Prostate gland (tissue), 2 donors: ENCODE measurements around the gene TRPT1. TPM values are rescaled to one million over a fixed set of nuclear protein-coding genes. Genes with fewer than 3 reads are reported as not detected.
A peak's percentile ranks its signal among the peaks of the same experiment; 100 is the strongest.

Experiments
- DNase-seq: peaks from one replicate; pipeline ENCODE4 v3.0.0-alpha.2; 2019; ENCODE audit warnings: low spot score
- H3K27ac ChIP-seq, 2 donors: fragments of 200-600 bp; sonication (generic); 2 replicates each; pipeline ENCODE4 v1.5.1; 2017 to 2019
- H3K27me3 ChIP-seq: fragments of 200-600 bp; sonication (generic); replicated peaks from 2 replicates; pipeline ENCODE4 v1.5.1; 2019; ENCODE audit not compliant: insufficient read depth
- H3K36me3 ChIP-seq, 2 donors: fragments of 200-600 bp; sonication (generic); 1 replicate in 1 of 2; 2 replicates in 1 of 2; pipeline versions ENCODE4 v1.5.1 to v1.8.1; 2017 to 2019
- H3K4me1 ChIP-seq: fragments of 200-600 bp; sonication (generic); replicated peaks from 2 replicates; pipeline ENCODE4 v1.5.1; 2019
- H3K4me3 ChIP-seq, 2 donors: fragments of 200-600 bp; sonication (generic); 2 replicates each; pipeline ENCODE4 v1.5.1; 2017 to 2019
- H3K9me3 ChIP-seq: fragments of 200-600 bp; sonication (generic); 2 replicates; pipeline ENCODE4 v1.5.1; 2017
- POLR2A ChIP-seq: fragments of 450-650 bp; IDR thresholded peaks from one replicate; pipeline ENCODE4 v1.6.1; 2016; ENCODE audit warnings: antibody characterized with exemption, mild to moderate bottlenecking
- POLR2AphosphoS5 ChIP-seq: sonication (generic); formaldehyde crosslinking; IDR thresholded peaks from one replicate; pipeline ENCODE4 v1.6.1; 2017; ENCODE audit warnings: antibody characterized with exemption
- WGBS: methylation state at CpG from one replicate; pipeline ENCODE4 v1.1.5; 2018; 5-methylcytosine and 5-hydroxymethylcytosine counted together
- intact Hi-C: fragments of 100-400 bp; cut with DNase I; formaldehyde crosslinking; loops from one replicate; pipeline ENCODE4 v1.14.2; 2022
- total RNA-seq, 2 donors: library from RNA; depleted of rRNA; stranded (reverse); fragments of >200 nt; gene quantifications; one replicate each; pipeline ENCODE4 v1.1.0, GENCODE V29; 2016
- TF ChIP-seq, protein P1 (sequence below), 4 experiments: fragments of 200-600 bp in 2 of 4; fragments of 450-650 bp in 2 of 4; sonication (generic) in 2 of 4; IDR thresholded peaks; 1 replicate in 3 of 4; 2 replicates in 1 of 4; pipeline ENCODE4 v1.5.1; 2016 to 2019; ENCODE audit warnings: antibody characterized with exemption in 4 of 4, mild to moderate bottlenecking in 2 of 4, moderate library complexity in 2 of 4

Gene TRPT1
- total RNA-seq, 2 donors from 2014 or later, result 63.6 to 87.7 TPM

DNA sequence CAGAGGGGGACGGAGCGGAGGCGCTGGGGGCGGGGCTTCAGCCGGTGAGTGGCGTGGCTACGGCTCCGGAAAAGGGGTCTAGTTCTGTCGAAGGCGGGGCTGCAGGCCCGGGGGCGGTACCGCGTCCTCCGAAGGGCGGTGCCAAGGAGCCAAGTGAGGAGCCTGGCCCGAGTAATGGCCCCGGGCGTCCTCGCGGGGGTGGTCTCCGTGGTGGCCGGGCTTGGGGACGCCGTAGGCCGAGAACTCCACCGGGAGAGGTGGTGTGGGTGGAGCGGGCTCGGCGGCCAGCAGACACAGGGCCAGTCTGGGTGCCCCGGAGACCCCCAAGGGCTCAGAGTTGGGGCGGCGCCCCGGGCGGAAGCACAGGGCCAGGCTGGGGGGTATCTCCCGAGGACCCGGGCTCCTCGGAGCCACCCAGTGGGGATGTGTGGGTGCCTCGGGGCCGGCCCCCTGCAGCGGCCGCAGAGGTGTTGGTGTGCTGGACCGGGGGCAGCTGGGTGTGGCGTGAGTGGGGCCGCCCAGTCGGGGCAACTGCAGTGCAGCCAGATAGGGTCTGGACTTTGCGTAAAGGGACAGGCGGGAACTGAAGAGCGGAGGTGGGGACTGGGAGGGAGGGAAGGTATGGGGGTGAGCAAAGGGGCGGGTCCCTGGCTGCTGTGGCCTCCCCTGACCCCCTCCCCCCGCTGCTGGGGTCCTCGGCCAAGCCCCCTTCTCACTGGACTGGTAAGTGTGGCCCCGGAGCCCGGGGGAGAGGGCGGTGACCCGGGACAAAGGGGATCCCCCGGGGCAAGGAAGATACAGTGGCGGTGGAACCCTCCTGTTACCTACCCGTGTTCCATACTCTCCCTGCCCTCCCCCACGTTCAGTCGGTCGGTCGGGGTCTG, 15.7 kb upstream of the TRPT1 start:
- H3K4me3 ChIP-seq, result peak overlapping the region; percentile 71 to 91
- no peak for DNase-seq
- under 1% methylated on average over 52 of the region's 63 CpGs for WGBS
- peak overlapping the region; percentile 95 to 96 for H3K27ac ChIP-seq
- H3K27me3 ChIP-seq, result no peaks in the 10 kb centered on the region
- no peaks in the 10 kb centered on the region for H3K9me3 ChIP-seq
- intact Hi-C loops, result no loop called here
- H3K36me3 ChIP-seq, result no peaks in the 10 kb centered on the region
- peaks cover 29% of the 10 kb centered on the region for H3K4me1 ChIP-seq
- TF ChIP-seq POLR2A, result peak; percentile 95
- peak; percentile 80 for TF ChIP-seq POLR2AphosphoS5
- TF ChIP-seq, protein P1, sequence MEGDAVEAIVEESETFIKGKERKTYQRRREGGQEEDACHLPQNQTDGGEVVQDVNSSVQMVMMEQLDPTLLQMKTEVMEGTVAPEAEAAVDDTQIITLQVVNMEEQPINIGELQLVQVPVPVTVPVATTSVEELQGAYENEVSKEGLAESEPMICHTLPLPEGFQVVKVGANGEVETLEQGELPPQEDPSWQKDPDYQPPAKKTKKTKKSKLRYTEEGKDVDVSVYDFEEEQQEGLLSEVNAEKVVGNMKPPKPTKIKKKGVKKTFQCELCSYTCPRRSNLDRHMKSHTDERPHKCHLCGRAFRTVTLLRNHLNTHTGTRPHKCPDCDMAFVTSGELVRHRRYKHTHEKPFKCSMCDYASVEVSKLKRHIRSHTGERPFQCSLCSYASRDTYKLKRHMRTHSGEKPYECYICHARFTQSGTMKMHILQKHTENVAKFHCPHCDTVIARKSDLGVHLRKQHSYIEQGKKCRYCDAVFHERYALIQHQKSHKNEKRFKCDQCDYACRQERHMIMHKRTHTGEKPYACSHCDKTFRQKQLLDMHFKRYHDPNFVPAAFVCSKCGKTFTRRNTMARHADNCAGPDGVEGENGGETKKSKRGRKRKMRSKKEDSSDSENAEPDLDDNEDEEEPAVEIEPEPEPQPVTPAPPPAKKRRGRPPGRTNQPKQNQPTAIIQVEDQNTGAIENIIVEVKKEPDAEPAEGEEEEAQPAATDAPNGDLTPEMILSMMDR (IDR thresholded peaks at IDR 0.05), result peak in 1 of 4 experiments; percentile 27

DNA sequence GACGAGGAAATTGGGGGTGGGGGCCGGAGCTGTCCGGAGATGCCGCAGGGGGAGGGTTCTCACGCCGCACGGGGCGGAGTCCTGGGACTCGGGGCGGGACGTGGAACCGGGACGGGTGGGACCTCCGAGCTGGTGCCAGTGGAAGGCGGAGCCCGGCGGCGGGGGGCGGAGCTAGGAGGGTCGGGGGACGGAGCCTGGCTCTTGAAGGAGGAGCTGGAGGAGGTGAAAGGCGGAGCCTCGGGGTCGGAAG, 15.2 kb upstream of the TRPT1 start:
- TF ChIP-seq POLR2A, result no peak
- TF ChIP-seq, protein P1 (IDR thresholded peaks at IDR 0.05), result no peak
- TF ChIP-seq POLR2AphosphoS5, result no peak
- 3% methylated on average over 18 of the region's 24 CpGs for WGBS
- intact Hi-C loops, result no loop called here
- H3K27ac ChIP-seq, result peak overlapping the region; percentile 95 to 96
- H3K27me3 ChIP-seq, result no peaks in the 10 kb centered on the region
- H3K9me3 ChIP-seq, result no peaks in the 10 kb centered on the region
- H3K4me3 ChIP-seq, result peak overlapping the region; percentile 71 to 91
- DNase-seq, result peak; percentile 99
- peaks cover 29% of the 10 kb centered on the region for H3K4me1 ChIP-seq
- H3K36me3 ChIP-seq, result no peaks in the 10 kb centered on the region

DNA sequence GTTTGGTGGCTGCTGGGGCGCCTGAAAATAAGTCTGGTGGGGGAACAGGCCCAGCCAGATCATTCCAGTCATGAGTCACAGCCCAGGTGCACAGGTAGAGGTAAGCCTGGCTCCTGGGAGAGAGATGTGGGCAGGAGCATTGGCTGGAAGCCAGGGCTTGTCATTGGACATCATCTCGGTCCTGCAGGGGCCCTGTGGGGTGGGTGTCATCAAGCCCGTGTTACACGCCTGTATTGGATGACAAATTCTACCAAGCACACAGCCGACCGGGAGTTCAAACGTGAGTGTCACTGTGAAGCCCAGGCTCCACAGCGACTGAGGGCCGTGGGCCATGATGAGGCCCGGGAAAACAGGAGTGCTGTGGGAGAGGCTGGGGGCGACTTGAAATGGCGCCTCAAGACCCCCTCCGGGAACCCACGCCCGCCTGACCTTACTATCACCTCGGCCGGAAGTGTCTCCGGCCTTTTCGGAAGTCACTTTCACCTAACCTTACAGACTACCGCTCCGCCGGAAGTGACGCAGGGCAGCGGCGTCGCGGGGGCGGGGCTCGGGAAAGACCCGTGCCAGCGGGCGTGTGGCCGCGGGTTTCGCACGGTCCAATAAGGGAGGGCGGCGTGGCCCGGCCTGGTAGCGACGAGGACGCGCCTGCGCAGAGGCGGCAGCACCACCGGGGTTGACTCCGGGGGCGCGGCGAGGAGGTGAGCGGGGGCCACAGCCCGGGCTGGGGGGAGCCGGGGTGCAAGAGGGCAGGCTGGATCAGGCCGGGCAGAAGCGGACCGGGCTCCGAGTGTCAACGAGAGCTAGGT, 14.7 kb upstream of the TRPT1 start, which contains the start of gene FKBP2:
FKBP2 (plus strand) TSS at position 661 of the 806 bp plus-strand sequence. CDS start 1,293 bp downstream, outside the sequence.
- H3K4me1 ChIP-seq, result peaks cover 25% of the 10 kb centered on the region
- H3K27ac ChIP-seq, result peak within 1 kb of the TSS; percentile 95 to 96
- no peaks in the 10 kb centered on the region for H3K27me3 ChIP-seq
- H3K4me3 ChIP-seq, result peak within 1 kb of the TSS; percentile 71 to 91
- 2% methylated on average over 54 of the region's 58 CpGs for WGBS
- intact Hi-C loops, result no loop called here
- no peaks in the 10 kb centered on the region for H3K9me3 ChIP-seq
- peak; percentile 96 for DNase-seq
- TF ChIP-seq, protein P1 (IDR thresholded peaks at IDR 0.05), result peak in 1 of 4 experiments; percentile 41
- peak; percentile 72 for TF ChIP-seq POLR2A
- TF ChIP-seq POLR2AphosphoS5, result peak; percentile 99
- no peaks in the 10 kb centered on the region for H3K36me3 ChIP-seq

DNA sequence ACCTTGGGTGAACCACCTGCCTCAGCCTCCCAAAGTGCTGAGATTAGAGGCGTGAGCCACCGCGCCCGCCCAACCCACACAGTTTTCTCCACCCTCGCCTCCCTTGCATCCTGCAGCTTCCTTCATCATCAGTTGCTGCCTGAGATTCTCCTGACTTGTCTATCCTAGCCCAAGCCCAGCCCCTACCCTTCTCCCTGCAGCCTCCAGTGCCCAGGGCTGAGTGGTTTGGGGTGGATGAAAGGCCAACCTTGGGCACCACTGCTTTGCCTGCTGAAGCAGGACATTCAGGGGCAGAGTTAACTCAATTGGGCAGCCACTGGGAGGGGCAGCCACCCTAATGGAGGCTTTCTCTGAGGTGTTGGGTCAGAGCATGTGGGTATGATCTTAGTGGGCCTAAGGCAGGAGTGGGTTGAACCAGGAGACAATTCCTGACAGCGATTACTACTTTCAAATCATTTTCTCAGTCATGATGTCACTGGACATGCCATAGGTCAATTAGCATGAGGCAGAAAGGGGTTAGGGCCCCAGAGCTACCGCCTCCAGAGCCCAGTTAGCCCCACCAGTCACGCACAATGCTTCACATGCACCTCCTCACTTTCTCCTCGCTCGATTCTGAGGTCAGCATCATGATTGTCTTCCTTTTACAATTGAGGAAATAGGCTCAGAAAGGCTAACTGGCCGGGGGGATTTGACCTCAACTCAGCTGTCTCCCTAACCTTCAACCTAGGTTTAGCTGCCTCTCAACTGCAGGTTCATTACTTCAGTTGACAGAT, 13.9 kb upstream of the TRPT1 start:
- H3K4me3 ChIP-seq, result peak overlapping the region; percentile 71 to 91
- peak overlapping the region; percentile 95 to 96 for H3K27ac ChIP-seq

More for the DNA sequence above, 13.9 kb upstream of the TRPT1 start:
- intact Hi-C loops, result no loop called here
- WGBS, result 86% methylated on average over 11 of the region's 11 CpGs
- no peak for DNase-seq
- Histone ChIP-seq H3K4me1 (peaks cover 18% of the 10 kb centered on the region), H3K27me3 (no peaks in the 10 kb centered on the region), H3K9me3 (no peaks in the 10 kb centered on the region), H3K36me3 (no peaks in the 10 kb centered on the region)
- TF ChIP-seq, protein P1 (IDR thresholded peaks at IDR 0.05), result no peak
- TF ChIP-seq POLR2AphosphoS5 (no peak), POLR2A (no peak)
